HepG2 (cell line): ENCODE measurements around the gene MLYCD. TPM values are rescaled to one million over a fixed set of nuclear protein-coding genes. Genes with fewer than 3 reads are reported as not detected.

Experiments
- ARHGAP35 ChIP-seq: sonication (generic); formaldehyde crosslinking; IDR thresholded peaks from 2 replicates; pipeline ENCODE4 v1.9.0; 2022; ENCODE audit warnings: mild to moderate bottlenecking, inconsistent platforms, moderate library complexity, missing genetic modification reagents, borderline replicate concordance
- HMG20A ChIP-seq: IDR thresholded peaks from 2 replicates; pipeline ENCODE4 v1.6.1; 2016; ENCODE audit warnings: borderline replicate concordance
- YEATS4 ChIP-seq: sonication (generic); formaldehyde crosslinking; IDR thresholded peaks from 2 replicates; pipeline ENCODE4 v1.4.0; 2020; ENCODE audit warnings: missing genetic modification reagents, borderline replicate concordance
- YY1 ChIP-seq: IDR thresholded peaks from 2 replicates; pipeline ENCODE4 v1.6.1; 2011; ENCODE audit warnings: low read length, low read depth, moderate library complexity, mild to moderate bottlenecking; ENCODE audit not compliant: insufficient read depth, insufficient replicate concordance
- ZEB1 ChIP-seq: IDR thresholded peaks from 2 replicates; pipeline ENCODE4 v1.6.1; 2012; ENCODE audit warnings: mild to moderate bottlenecking, low read depth, inconsistent platforms; ENCODE audit not compliant: insufficient replicate concordance
- ZNF44 ChIP-seq: sonication (generic); formaldehyde crosslinking; IDR thresholded peaks from 2 replicates; pipeline ENCODE4 v1.5.1; 2020; ENCODE audit warnings: mild to moderate bottlenecking, missing genetic modification reagents
- ZNF549 ChIP-seq: sonication (generic); formaldehyde crosslinking; IDR thresholded peaks from 2 replicates; pipeline ENCODE4 v1.5.0; 2020; ENCODE audit warnings: missing genetic modification reagents
- ZNF766 ChIP-seq: sonication (generic); formaldehyde crosslinking; IDR thresholded peaks from 2 replicates; pipeline ENCODE4 v1.5.0; 2020; ENCODE audit warnings: missing genetic modification reagents, borderline replicate concordance
- polyA plus RNA-seq, 8 experiments: library from polyadenylated mRNA; depleted of rRNA in 3 of 8; stranded (reverse) in 7 of 8; unstranded in 1 of 8; fragments of >200 nt; fragmentation: Illumina TruSeq in 4 of 8; extraction: Trizol in 4 of 8; gene quantifications; 2 replicates each; pipeline versions ENCODE4 v1.2.1 to v1.2.3, GENCODE V29; 2011 to 2016; ENCODE audit warnings: low read depth in 4 of 8, missing spikeins in 1 of 8, mixed read lengths in 1 of 8; ENCODE audit not compliant: insufficient read depth in 1 of 8
- total RNA-seq, 5 experiments: library from RNA; depleted of rRNA; stranded (reverse); fragments of >200 nt; fragmentation: Illumina TruSeq; extraction: Trizol; gene quantifications; 2 replicates each; pipeline ENCODE4 v1.2.3, GENCODE V29; 2016; ENCODE audit warnings: low read depth in 1 of 5
- TF ChIP-seq, protein P1 (sequence below): sonication (generic); formaldehyde crosslinking; conservative IDR thresholded peaks from 2 replicates; pipeline ENCODE4 v1.8.1; 2023; ENCODE audit warnings: missing genetic modification reagents
- TF ChIP-seq, protein P2 (sequence below): sonication (generic); formaldehyde crosslinking; IDR thresholded peaks from 2 replicates; pipeline ENCODE4 v1.5.1; 2020; ENCODE audit warnings: missing genetic modification reagents, mild to moderate bottlenecking, borderline replicate concordance
- TF ChIP-seq, protein P3 (sequence below): sonication (generic); formaldehyde crosslinking; IDR thresholded peaks from 2 replicates; pipeline ENCODE4 v1.4.0; 2020; ENCODE audit warnings: missing genetic modification reagents
- TF ChIP-seq, protein P4 (sequence below): sonication (generic); formaldehyde crosslinking; IDR thresholded peaks from 2 replicates; pipeline ENCODE4 v1.4.0; 2020; ENCODE audit warnings: missing genetic modification reagents
- TF ChIP-seq, protein P5 (sequence below): sonication (generic); formaldehyde crosslinking; IDR thresholded peaks from 2 replicates; pipeline ENCODE4 v1.5.0; 2020; ENCODE audit warnings: mild to moderate bottlenecking, missing genetic modification reagents
- TF ChIP-seq, protein P6 (sequence below): sonication (generic); formaldehyde crosslinking; IDR thresholded peaks from 2 replicates; pipeline ENCODE4 v1.5.1; 2020; ENCODE audit warnings: mild to moderate bottlenecking, missing genetic modification reagents, moderate library complexity

The MLYCD gene
- total and polyA plus RNA-seq, 2 of the 13 experiments (the other 11 are each of a cell fraction or from before 2014, with no cell fraction given), result 1.8 to 4.0 TPM

DNA sequence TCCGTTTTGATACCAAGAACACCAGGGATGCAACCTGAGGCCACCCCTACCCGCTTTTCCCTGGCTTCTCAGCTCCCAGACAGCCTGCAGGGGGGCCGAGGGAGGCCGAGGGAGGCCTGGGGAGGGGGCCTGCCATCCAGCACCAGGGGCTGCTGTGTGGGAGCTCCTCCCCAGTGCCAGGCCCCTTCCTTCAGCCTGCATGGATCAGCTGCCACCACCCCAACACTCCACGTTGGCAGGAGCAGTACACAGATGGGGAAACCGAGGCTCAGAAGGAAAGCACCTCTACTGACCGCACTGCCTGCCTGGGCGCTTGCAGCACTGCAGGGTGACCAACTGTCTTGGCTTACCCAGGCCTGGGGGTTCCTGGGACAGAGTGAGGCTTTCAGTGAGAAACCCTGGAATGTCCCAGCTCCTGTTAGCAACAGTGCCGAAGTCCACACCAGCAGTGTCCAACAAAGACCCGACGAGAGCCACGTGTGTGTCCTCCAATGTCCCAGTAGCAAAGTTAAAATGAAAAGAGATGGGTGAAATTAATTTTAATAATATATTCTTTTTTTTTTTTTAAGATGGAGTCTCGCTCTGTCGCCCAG, 48.8 kb downstream of the MLYCD start (continued):
- TF ChIP-seq, protein P1, sequence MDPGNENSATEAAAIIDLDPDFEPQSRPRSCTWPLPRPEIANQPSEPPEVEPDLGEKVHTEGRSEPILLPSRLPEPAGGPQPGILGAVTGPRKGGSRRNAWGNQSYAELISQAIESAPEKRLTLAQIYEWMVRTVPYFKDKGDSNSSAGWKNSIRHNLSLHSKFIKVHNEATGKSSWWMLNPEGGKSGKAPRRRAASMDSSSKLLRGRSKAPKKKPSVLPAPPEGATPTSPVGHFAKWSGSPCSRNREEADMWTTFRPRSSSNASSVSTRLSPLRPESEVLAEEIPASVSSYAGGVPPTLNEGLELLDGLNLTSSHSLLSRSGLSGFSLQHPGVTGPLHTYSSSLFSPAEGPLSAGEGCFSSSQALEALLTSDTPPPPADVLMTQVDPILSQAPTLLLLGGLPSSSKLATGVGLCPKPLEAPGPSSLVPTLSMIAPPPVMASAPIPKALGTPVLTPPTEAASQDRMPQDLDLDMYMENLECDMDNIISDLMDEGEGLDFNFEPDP (CRISPR knock-in tag), result 0 out of 2 replicates have a peak, but pooled peaks have one; percentile 25
- TF ChIP-seq, protein P2, sequence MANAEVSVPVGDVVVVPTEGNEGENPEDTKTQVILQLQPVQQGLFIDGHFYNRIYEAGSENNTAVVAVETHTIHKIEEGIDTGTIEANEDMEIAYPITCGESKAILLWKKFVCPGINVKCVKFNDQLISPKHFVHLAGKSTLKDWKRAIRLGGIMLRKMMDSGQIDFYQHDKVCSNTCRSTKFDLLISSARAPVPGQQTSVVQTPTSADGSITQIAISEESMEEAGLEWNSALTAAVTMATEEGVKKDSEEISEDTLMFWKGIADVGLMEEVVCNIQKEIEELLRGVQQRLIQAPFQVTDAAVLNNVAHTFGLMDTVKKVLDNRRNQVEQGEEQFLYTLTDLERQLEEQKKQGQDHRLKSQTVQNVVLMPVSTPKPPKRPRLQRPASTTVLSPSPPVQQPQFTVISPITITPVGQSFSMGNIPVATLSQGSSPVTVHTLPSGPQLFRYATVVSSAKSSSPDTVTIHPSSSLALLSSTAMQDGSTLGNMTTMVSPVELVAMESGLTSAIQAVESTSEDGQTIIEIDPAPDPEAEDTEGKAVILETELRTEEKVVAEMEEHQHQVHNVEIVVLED (CRISPR knock-in tag), result no peak
- TF ChIP-seq ZNF766 (CRISPR knock-in tag) (no peak), ZNF44 (CRISPR knock-in tag) (no peak), ZNF549 (CRISPR knock-in tag) (no peak), ZEB1 (no peak), HMG20A (CRISPR knock-in tag) (peak; percentile 18; the same call in 1 of the 2 replicates), YY1 (no peak), ARHGAP35 (CRISPR knock-in tag) (no peak), YEATS4 (peak; percentile 59; the same call in 1 of the 2 replicates)
- TF ChIP-seq, protein P3, sequence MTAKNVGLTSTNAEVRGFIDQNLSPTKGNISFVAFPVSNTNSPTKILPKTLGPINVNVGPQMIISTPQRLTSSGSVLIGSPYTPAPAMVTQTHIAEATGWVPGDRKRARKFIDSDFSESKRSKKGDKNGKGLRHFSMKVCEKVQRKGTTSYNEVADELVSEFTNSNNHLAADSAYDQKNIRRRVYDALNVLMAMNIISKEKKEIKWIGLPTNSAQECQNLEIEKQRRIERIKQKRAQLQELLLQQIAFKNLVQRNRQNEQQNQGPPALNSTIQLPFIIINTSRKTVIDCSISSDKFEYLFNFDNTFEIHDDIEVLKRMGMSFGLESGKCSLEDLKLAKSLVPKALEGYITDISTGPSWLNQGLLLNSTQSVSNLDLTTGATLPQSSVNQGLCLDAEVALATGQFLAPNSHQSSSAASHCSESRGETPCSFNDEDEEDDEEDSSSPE (CRISPR knock-in tag), result no peak
- TF ChIP-seq, protein P4, sequence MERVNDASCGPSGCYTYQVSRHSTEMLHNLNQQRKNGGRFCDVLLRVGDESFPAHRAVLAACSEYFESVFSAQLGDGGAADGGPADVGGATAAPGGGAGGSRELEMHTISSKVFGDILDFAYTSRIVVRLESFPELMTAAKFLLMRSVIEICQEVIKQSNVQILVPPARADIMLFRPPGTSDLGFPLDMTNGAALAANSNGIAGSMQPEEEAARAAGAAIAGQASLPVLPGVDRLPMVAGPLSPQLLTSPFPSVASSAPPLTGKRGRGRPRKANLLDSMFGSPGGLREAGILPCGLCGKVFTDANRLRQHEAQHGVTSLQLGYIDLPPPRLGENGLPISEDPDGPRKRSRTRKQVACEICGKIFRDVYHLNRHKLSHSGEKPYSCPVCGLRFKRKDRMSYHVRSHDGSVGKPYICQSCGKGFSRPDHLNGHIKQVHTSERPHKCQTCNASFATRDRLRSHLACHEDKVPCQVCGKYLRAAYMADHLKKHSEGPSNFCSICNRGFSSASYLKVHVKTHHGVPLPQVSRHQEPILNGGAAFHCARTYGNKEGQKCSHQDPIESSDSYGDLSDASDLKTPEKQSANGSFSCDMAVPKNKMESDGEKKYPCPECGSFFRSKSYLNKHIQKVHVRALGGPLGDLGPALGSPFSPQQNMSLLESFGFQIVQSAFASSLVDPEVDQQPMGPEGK (CRISPR knock-in tag), result 0 out of 2 replicates have a peak, but pooled peaks have one; percentile 44
- TF ChIP-seq, protein P5, sequence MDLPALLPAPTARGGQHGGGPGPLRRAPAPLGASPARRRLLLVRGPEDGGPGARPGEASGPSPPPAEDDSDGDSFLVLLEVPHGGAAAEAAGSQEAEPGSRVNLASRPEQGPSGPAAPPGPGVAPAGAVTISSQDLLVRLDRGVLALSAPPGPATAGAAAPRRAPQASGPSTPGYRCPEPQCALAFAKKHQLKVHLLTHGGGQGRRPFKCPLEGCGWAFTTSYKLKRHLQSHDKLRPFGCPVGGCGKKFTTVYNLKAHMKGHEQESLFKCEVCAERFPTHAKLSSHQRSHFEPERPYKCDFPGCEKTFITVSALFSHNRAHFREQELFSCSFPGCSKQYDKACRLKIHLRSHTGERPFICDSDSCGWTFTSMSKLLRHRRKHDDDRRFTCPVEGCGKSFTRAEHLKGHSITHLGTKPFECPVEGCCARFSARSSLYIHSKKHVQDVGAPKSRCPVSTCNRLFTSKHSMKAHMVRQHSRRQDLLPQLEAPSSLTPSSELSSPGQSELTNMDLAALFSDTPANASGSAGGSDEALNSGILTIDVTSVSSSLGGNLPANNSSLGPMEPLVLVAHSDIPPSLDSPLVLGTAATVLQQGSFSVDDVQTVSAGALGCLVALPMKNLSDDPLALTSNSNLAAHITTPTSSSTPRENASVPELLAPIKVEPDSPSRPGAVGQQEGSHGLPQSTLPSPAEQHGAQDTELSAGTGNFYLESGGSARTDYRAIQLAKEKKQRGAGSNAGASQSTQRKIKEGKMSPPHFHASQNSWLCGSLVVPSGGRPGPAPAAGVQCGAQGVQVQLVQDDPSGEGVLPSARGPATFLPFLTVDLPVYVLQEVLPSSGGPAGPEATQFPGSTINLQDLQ, result no peak
- TF ChIP-seq, protein P6, sequence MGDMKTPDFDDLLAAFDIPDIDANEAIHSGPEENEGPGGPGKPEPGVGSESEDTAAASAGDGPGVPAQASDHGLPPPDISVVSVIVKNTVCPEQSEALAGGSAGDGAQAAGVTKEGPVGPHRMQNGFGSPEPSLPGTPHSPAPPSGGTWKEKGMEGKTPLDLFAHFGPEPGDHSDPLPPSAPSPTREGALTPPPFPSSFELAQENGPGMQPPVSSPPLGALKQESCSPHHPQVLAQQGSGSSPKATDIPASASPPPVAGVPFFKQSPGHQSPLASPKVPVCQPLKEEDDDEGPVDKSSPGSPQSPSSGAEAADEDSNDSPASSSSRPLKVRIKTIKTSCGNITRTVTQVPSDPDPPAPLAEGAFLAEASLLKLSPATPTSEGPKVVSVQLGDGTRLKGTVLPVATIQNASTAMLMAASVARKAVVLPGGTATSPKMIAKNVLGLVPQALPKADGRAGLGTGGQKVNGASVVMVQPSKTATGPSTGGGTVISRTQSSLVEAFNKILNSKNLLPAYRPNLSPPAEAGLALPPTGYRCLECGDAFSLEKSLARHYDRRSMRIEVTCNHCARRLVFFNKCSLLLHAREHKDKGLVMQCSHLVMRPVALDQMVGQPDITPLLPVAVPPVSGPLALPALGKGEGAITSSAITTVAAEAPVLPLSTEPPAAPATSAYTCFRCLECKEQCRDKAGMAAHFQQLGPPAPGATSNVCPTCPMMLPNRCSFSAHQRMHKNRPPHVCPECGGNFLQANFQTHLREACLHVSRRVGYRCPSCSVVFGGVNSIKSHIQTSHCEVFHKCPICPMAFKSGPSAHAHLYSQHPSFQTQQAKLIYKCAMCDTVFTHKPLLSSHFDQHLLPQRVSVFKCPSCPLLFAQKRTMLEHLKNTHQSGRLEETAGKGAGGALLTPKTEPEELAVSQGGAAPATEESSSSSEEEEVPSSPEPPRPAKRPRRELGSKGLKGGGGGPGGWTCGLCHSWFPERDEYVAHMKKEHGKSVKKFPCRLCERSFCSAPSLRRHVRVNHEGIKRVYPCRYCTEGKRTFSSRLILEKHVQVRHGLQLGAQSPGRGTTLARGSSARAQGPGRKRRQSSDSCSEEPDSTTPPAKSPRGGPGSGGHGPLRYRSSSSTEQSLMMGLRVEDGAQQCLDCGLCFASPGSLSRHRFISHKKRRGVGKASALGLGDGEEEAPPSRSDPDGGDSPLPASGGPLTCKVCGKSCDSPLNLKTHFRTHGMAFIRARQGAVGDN, result peak; percentile 64
